Measurements from ENCODE around the gene LAMA5.

The LAMA5 gene

GRCh38 chr20:62281161-62281933, 85.8 kb downstream of the LAMA5 start:
- no peak for DNase-seq

DNA sequence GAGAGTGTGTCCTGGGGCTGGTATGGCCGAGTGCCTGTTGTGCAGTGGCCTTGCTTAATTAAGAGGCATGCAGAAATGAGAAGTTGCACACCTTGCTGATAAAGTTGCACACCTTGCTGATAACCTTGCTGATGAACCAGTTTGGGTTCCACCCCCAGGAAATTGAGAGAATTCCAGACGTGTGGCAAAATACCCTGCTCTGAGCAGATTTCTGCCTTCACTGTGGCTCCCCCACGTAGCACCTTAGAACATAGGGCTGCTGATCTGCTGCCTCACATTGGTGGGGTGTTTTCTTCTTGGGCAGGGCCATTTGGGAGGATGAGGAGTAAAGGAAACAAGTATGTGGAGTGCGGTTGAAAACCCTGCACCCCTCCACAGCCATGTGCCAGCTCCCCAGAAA, 86.8 kb downstream of the LAMA5 start:
- no peak for DNase-seq

DNA sequence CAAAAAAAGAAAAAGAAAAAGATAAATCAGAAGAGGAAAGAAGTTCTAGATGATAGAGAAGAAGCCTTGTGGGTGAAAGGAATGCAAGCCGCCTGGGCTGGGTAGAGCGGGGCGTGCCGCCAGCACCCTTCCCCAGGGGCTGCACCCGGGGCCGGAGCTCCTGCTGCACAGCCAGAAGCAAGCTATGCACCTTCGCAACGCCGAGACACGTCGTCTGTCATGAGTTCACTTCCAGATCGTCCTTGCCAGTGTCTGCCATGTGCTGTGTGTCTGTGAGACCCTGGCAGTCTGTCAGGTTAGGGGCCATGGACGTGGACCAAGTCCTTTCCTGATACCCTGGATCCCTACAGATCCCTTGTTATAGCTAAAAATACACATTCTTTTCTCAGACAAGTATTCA, 89.9 kb downstream of the LAMA5 start:
- no peak for DNase-seq

DNA sequence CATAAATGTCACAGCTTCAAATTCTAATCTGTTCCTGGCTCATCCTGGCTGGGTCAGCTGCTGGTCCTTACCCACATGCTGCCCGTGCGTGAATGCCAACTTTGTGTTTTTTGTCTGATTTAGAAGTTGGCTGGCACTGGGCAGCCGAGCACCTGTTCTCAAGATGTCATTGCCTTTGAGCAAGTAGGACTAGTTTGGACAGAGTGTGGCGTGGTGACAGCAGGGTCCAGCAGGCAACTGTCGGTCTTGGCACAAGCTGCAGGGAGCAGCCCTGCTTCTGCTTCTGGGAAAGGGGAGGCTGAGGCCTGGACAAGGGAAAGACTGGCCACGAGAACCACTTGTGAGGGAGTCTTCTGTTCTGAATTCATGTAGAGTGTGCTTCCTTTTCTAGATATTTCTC, 90.7 kb downstream of the LAMA5 start:
- DNase-seq: no peak

- no peak for DNase-seq
These were observed 91.9 kb downstream of the LAMA5 start for GRCh38 chr20:62275219-62275618.

GRCh38 chr20:62274332-62274950, 92.7 kb downstream of the LAMA5 start:
- DNase-seq: no peak

DNA sequence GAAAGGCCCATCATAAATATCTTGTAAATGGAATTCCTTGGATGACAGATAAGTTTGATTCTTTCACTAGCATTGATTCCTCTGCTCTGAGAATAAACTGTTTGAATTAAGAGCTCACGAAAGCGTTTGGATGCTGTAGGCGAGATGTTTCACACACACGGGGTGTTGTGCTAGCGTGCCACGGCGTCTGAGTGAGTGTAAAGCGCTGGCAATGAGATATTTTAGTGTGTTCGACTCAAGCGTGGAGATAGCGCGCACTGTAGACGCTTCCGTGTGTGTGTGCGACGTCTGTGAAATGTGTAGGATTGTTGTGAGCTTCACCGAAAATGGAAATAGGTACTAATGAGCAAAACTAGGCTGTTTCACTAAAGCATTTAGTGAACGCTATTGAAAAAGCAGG, 93.7 kb downstream of the LAMA5 start:
- DNase-seq: no peak

GRCh38 chr20:62272200-62272599, 94.9 kb downstream of the LAMA5 start:
- no peak for DNase-seq

- no peak for DNase-seq
These were observed 97.2 kb downstream of the LAMA5 start for GRCh38 chr20:62269871-62270270.

DNA sequence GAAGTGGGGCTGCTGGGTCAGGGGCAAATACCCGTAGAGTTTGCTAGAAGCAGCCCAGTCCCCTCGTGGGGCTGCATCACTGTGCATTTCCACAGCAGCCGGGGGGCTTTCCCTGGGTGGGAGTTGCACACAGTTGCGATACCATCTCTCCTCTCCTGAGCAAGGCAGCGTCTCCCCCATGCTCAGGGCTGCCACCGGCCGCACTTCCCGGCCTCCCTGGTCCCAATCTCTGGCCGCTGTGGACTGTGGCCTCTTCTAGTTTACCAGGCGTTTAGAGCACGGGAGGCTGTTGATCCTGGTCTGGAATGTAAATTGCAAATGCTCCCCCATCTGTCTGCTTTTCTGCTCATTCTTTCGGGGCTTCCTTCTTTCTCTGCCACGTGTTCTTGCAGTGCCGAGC, 97.7 kb downstream of the LAMA5 start:
- DNase-seq: no peak

- DNase-seq: no peak
These were observed 98.7 kb downstream of the LAMA5 start for GRCh38 chr20:62268228-62268900.

- no peak for DNase-seq
These were observed 99.6 kb downstream of the LAMA5 start for GRCh38 chr20:62267543-62267942.

- no peak for DNase-seq
These were observed 100.3 kb downstream of the LAMA5 start for GRCh38 chr20:62266851-62267250.

- no peak for DNase-seq
These were observed 100.8 kb downstream of the LAMA5 start for GRCh38 chr20:62266340-62266739.

DNA sequence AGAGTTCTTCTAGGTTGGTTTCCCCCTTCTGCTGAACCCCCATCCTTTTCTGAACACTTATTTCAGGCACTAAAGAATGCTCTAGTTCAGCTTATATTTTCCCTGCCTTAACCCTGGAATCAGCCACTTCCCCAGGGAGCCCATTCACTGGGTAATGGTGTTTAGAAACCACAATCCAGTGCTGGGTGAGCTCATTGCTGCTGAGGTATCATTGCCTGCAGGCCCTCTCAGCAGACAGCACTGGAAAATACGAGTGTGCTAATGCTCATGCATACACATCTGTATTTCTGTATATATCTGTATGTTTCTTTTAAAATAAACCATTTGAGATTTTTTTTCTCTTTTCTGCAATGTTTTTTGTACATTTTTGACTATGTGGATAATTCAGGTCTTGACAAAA, 101.7 kb downstream of the LAMA5 start:
- DNase-seq: no peak

- no peak for DNase-seq
These were observed 103.7 kb downstream of the LAMA5 start for GRCh38 chr20:62263396-62263795.

GRCh38 chr20:62262064-62262463, 105.0 kb downstream of the LAMA5 start:
- no peak for DNase-seq

GRCh38 chr20:62259294-62259565, 107.9 kb downstream of the LAMA5 start:
- no peak for DNase-seq
